Activated naive CD4-positive, alpha-beta T cell treated with anti-CD3 and anti-CD28 coated beads, Interleukin-2, amount 50 U/mL, for 24 hours (primary cell): ENCODE measurements around the gene DTD1.

Experiments used
- H3K27ac Mint-ChIP-seq: one replicate; pipeline ENCODE4 v1.8.0; 2021; ENCODE audit warnings: mild to moderate bottlenecking, mixed read lengths
- H3K27me3 Mint-ChIP-seq: one replicate; pipeline ENCODE4 v1.8.0; 2021; ENCODE audit warnings: mixed read lengths
- H3K36me3 Mint-ChIP-seq: one replicate; pipeline ENCODE4 v1.8.0; 2021; ENCODE audit warnings: mixed read lengths
- H3K4me1 Mint-ChIP-seq: one replicate; pipeline ENCODE4 v1.8.0; 2021; ENCODE audit warnings: mixed read lengths
- H3K4me3 Mint-ChIP-seq: one replicate; pipeline ENCODE4 v1.8.0; 2021; ENCODE audit warnings: mild to moderate bottlenecking, mixed read lengths
- H3K9me3 Mint-ChIP-seq: one replicate; pipeline ENCODE4 v1.8.0; 2021; ENCODE audit warnings: mixed read lengths

The DTD1 gene

DNA sequence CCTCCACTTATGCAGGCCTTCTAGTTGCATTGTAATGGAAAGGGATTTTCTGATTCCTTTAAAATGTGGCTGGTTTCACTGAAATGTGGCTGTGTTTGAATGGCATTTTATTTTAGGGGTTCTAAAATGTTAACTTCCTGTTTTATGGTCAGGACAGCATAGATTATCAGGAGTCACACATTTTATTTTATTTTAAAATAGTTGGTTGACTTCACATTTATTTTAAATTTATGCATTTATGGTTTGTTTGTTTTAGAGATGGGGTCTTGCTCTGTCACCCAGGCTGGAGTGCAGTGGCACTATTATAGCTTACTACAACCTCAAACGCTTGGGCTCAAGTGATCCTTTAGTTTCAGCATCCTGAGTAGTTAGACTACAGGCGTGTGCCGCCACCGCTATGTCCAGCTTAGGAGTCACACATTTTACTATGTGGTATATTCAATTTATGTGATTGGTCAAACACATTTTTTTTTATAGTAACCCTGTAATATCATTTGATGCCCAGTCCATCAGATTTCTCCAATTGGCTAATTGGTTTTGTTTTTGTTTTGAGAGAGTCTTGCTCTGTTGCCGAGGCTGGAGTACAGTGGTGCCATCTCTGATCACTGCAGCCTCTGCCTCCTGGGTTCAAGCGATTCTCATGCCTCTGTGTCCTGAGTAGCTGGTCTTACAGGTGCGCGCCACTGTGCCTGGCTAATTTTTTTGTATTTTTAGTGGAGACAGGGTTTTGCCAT, 2.3 kb downstream of the DTD1 start:
- Mint-ChIP-seq H3K27me3 (no peaks in the 10 kb centered on the region), H3K4me1 (peaks cover 30% of the 10 kb centered on the region), H3K9me3 (no peaks in the 10 kb centered on the region), H3K4me3 (peak overlapping the region; percentile 94), H3K36me3 (no peaks in the 10 kb centered on the region), H3K27ac (no peak overlapping the region)

DNA sequence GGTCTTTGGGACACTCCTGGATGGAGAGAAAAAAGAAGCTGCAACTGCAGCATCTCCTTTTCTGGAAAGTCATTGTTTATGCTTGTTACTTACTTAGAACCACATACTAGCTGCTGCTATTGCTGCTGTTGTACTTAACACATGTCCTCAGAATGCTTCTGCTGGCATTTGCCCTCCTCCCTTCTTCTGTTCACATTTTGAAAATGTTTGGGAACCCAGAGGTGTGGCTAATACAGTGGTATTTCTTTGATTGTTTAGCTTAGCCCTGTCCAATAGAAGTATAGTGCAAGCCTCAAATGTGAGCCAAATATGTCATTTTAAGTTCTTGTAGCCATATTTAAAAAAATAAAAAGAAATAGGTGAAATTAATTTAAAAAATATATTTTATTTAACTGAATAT, 8.4 kb downstream of the DTD1 start:
- H3K4me1 Mint-ChIP-seq = no peaks in the 10 kb centered on the region
- H3K36me3 Mint-ChIP-seq = peaks cover 12% of the 10 kb centered on the region
- no peaks in the 10 kb centered on the region for H3K9me3 Mint-ChIP-seq
- H3K4me3 Mint-ChIP-seq = no peak overlapping the region
- H3K27me3 Mint-ChIP-seq = no peaks in the 10 kb centered on the region
- no peak overlapping the region for H3K27ac Mint-ChIP-seq

- H3K27ac Mint-ChIP-seq = no peak overlapping the region
- peaks cover 3% of the 10 kb centered on the region for H3K36me3 Mint-ChIP-seq
- no peaks in the 10 kb centered on the region for H3K27me3 Mint-ChIP-seq
- no peaks in the 10 kb centered on the region for H3K9me3 Mint-ChIP-seq
- H3K4me1 Mint-ChIP-seq = no peaks in the 10 kb centered on the region
- H3K4me3 Mint-ChIP-seq = no peak overlapping the region
Observed at GRCh38 chr20:18609741-18610140, 21.9 kb downstream of the DTD1 start.

- Mint-ChIP-seq H3K9me3 (no peaks in the 10 kb centered on the region), H3K4me3 (no peak overlapping the region), H3K4me1 (no peaks in the 10 kb centered on the region), H3K27ac (no peak overlapping the region), H3K27me3 (no peaks in the 10 kb centered on the region), H3K36me3 (peaks cover 7% of the 10 kb centered on the region)
Observed at GRCh38 chr20:18611492-18611891, 23.6 kb downstream of the DTD1 start.

DNA sequence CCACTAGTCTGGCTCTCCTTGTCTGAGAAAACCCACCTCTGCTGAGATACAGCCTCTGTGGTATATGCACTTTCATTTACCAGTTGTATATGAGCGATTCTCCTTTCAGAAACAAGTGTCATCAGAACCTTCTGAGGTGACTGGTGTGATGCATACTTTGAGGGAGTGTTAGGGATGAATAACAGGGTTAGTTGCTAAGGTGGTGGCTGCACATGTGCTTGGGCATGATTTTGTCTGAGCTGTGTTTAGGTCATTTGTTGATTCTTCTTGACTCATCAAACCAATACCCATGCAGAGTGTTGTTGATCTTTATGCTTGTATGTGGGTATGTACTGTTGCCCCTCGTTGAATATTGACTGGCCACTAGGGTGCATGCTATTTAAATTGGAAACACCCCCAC, 25.7 kb downstream of the DTD1 start:
- H3K4me1 Mint-ChIP-seq = no peaks in the 10 kb centered on the region
- H3K36me3 Mint-ChIP-seq = peaks cover 11% of the 10 kb centered on the region
- no peak overlapping the region for H3K4me3 Mint-ChIP-seq
- H3K9me3 Mint-ChIP-seq = no peaks in the 10 kb centered on the region
- no peak overlapping the region for H3K27ac Mint-ChIP-seq
- no peaks in the 10 kb centered on the region for H3K27me3 Mint-ChIP-seq

GRCh38 chr20:18614244-18614643, 26.4 kb downstream of the DTD1 start:
- Mint-ChIP-seq H3K27ac (no peak overlapping the region), H3K36me3 (peaks cover 11% of the 10 kb centered on the region), H3K9me3 (no peaks in the 10 kb centered on the region)

DNA sequence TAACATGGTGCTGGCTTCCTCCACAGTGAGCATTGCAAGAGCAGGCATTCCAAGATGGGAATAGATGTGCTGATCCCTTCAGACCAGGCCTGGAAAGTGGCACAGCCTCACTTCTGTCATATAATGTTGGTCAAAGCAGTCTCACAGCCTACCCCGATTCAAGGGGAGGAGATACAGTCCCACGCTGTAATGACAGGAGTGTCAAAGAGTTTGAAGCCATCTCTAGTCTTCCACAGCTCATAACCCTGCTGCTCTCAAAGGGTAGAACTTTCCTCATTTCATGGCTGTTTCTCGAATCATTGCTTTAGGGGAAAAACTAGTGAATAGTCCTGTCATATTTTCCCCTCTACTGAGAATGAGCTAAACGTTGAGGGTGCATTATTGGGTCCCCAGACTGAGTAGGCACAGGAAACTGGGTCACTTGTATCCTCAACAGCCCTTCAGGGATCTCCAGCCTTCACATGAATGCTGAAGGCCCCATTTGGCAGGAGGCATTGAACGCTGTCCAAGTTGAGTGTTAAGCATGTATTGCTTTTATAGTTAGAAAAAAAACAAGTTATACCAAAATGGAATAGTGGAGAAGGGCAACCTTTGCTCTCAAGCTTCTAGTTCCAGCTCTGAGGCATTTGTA, 27.3 kb downstream of the DTD1 start:
- H3K27me3 Mint-ChIP-seq = no peaks in the 10 kb centered on the region
- H3K36me3 Mint-ChIP-seq = peaks cover 11% of the 10 kb centered on the region
- H3K9me3 Mint-ChIP-seq = no peaks in the 10 kb centered on the region
- no peak overlapping the region for H3K27ac Mint-ChIP-seq
- peaks cover 5% of the 10 kb centered on the region for H3K4me1 Mint-ChIP-seq
- no peak overlapping the region for H3K4me3 Mint-ChIP-seq

More at GRCh38 chr20:18614244-18614643, 26.4 kb downstream of the DTD1 start:
- H3K4me3 Mint-ChIP-seq = no peak overlapping the region
- H3K27me3 Mint-ChIP-seq = no peaks in the 10 kb centered on the region
- H3K4me1 Mint-ChIP-seq = peaks cover 4% of the 10 kb centered on the region

- Mint-ChIP-seq H3K36me3 (peaks cover 7% of the 10 kb centered on the region), H3K4me1 (peaks cover 5% of the 10 kb centered on the region), H3K9me3 (no peaks in the 10 kb centered on the region), H3K27ac (no peak overlapping the region), H3K27me3 (no peaks in the 10 kb centered on the region), H3K4me3 (no peak overlapping the region)
Observed at GRCh38 chr20:18621004-18621403, 33.1 kb downstream of the DTD1 start.

DNA sequence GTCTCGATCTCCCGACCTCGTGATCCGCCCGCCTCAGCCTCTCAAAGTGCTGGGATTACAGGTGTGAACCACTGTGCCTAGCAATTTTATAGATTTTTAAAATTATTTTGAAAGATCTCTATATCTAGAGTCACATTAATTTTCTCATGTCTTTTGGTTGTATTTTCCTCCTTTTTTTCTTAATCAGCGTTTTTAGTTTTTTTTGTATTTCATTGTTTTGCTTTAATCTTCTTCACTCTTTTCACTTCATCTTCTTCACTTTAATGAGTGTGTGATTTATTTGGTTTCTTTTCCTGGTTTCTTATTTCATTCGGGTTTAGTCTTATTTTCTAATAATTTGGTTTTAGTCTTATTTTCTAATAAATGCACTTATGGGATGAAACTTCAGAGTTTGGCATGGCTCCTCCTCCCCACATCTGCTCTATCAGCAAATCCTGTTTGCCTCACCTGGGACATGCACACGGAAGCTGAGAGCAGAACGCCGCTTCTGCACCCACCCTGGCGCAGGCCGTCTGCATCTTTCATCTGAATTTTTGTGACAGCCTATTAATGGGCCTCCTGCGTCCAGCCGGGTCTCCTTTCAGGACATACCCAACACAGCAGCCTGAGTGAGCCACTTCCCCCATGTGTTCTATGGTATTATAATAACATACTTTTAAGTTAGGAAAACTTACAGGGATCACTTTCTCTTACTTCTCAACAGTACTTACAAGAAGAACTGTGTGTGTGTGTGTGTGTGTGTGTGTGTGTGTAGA, 35.5 kb downstream of the DTD1 start:
- Mint-ChIP-seq H3K36me3 (peaks cover 3% of the 10 kb centered on the region), H3K4me1 (peaks cover 5% of the 10 kb centered on the region), H3K27me3 (no peaks in the 10 kb centered on the region), H3K27ac (no peak overlapping the region), H3K4me3 (no peak overlapping the region), H3K9me3 (no peaks in the 10 kb centered on the region)

DNA sequence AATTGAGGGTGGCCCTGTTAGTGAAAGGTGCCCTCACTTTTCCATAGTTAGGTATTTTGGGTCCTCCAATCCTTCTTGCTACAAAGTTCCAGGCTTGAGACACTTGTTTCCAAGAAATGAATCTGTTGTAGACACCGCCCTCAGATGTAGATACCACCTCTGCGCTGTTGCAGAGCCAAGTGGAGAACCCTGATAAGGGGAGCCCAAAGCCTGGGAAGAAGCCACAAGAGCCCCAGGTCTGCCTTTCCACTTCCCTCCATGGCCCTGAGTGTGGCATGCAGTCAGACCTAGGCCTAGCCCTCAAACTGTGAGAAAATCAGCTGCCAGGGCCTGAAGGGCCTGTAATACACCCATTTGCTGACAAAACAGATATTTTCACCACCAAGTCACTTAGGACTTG, 37.1 kb downstream of the DTD1 start:
- Mint-ChIP-seq H3K4me3 (no peak overlapping the region), H3K27ac (no peak overlapping the region), H3K9me3 (no peaks in the 10 kb centered on the region), H3K4me1 (no peaks in the 10 kb centered on the region), H3K36me3 (peaks cover 3% of the 10 kb centered on the region), H3K27me3 (no peaks in the 10 kb centered on the region)

DNA sequence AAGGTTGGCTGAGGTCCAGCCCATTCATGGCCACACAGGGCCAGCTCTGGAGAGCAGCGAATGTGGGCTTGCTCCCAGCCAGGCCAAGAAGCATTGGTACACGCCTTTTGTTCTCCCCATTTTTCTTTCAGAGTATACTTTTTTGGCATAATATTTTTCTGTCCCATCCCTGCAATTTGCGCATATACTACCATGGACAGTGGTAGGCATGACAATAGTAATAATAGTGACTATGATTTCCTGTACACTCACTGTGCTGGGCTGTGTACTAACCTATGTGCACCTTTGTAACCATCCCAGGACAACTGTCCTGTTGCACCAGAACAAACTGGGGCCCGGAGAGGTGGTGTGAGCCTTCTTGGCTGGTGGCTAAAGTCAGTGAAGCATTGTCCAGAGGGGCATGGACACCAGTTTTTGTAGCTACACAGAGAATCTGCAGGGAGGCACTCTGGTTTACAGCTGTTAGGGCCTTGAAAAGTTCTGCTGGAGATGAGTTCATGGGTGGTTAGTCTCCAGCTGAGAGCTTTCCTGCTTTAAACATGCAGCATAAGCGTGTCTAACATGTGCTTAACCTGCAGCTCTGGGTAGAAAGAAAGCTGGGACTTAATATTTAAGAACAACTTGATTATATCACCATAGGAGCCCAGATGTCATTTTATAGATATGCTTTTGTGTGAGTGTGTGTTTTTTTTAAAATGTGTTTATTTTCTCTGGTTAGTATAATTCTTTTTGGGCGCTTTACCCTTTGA, 38.2 kb downstream of the DTD1 start:
- Mint-ChIP-seq H3K27ac (no peak overlapping the region), H3K27me3 (no peaks in the 10 kb centered on the region), H3K4me1 (no peaks in the 10 kb centered on the region), H3K4me3 (no peak overlapping the region), H3K36me3 (peaks cover 4% of the 10 kb centered on the region), H3K9me3 (no peaks in the 10 kb centered on the region)

DNA sequence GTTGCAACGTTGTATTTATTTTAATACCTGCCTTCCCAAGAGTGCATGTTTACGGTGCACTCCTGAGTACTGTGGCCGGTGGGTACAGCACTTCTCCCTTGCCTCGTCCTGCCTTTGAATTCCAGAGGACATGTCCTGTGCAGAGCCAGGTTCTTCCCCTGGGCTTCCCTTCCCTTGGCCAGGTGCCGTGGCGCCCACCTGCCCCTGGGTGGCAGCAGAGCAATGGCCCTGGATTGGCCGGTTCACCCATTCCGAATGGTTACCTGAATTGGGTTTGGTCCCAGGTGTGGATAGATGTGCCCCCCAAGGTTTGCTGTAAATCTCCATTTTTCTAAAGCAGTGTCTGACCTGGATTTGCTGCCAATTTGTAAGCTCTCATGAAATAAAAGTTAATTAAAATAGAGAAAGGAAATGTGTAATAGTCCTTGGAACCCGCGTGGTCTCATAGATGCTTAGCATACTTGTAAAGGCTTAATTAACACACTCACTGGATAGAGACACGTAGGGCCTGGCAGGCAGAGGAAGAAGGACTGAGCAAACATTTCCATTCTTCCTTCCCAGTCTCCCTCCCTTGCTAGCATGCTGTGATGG, 40.6 kb downstream of the DTD1 start:
- Mint-ChIP-seq H3K4me1 (no peaks in the 10 kb centered on the region), H3K27me3 (no peaks in the 10 kb centered on the region), H3K9me3 (no peaks in the 10 kb centered on the region), H3K36me3 (peaks cover 7% of the 10 kb centered on the region), H3K4me3 (no peak overlapping the region), H3K27ac (no peak overlapping the region)

DNA sequence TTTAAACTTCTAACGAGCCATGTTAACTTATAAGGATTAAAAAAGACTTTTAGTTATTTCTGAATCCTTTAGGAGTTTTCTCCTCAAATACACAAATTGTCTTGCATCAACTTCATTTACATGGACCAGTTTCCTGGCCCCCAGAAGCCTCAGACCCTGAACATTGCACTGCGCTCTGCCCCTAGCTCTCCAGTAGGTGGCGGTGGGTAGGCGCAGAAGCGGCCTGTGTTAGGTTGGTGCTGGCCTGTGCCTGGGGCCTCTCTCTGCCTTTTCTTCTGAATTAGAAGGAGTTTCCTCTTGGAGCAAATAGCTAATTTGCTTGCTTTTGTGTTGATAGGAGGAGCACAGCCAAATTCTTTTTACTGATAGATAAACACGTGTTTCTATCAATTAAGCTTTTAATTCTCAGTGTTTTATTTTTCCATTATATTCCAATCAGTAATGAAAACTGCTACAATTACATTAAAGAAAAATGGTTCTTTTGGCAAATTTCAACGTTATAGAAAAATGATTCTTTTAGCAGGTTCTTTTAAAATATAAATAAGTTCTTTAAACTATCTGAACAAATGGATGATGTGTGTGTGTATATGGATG, 44.4 kb downstream of the DTD1 start:
- H3K9me3 Mint-ChIP-seq = no peaks in the 10 kb centered on the region
- no peaks in the 10 kb centered on the region for H3K4me1 Mint-ChIP-seq
- H3K36me3 Mint-ChIP-seq = peaks cover 14% of the 10 kb centered on the region
- H3K4me3 Mint-ChIP-seq = no peak overlapping the region
- H3K27me3 Mint-ChIP-seq = no peaks in the 10 kb centered on the region
- peak overlapping the region; percentile 23 for H3K27ac Mint-ChIP-seq

DNA sequence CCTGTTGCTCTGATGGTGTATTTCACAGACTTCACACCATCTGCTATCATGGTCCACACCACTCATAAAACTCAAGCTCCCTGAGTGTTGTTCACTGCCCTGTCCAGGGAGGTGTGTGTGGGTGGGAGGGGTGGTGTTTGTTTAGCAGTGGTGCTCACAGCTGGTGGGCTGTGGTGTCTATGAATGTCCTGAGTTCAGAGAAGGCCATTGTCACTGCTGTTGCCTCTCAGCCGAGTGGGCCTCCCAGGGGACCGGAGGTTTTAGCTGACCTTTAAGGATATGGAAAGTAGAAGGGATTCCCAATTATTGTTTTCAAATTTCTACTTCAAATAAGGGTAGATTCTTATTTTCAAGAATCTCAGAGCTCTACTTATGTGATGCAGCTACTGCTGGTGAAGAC, 45.6 kb downstream of the DTD1 start:
- peaks cover 19% of the 10 kb centered on the region for H3K36me3 Mint-ChIP-seq
- H3K27me3 Mint-ChIP-seq = no peaks in the 10 kb centered on the region
- H3K4me3 Mint-ChIP-seq = no peak overlapping the region
- no peak overlapping the region for H3K27ac Mint-ChIP-seq
- no peaks in the 10 kb centered on the region for H3K9me3 Mint-ChIP-seq
- no peaks in the 10 kb centered on the region for H3K4me1 Mint-ChIP-seq

DNA sequence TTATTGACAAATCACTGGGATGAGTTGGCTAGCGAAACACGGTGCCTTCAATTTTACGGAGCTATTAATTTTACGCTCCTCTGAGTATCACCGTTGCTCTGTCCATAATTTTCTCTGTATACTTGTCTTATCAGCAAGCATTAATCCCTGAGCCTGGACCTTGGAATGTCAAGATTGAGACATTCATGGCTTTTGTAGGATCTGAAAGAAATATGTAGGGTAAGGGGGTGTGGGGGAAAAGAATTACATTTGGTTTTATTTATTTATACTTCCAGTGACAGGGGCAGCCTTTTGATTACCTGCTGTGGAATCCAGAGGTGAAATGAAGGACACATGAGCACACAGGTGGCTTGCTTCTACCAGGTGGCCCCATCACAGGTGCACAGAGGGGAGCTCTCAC, 46.6 kb downstream of the DTD1 start:
- Mint-ChIP-seq H3K9me3 (no peaks in the 10 kb centered on the region), H3K27me3 (no peaks in the 10 kb centered on the region), H3K4me1 (no peaks in the 10 kb centered on the region), H3K27ac (no peak overlapping the region), H3K4me3 (no peak overlapping the region), H3K36me3 (peaks cover 20% of the 10 kb centered on the region)
